BJ (cell line): Measurements from ENCODE around the gene RNLS. TPM values are rescaled to one million over a fixed set of nuclear protein-coding genes. Genes with fewer than 3 reads are reported as not detected.
A peak's percentile ranks its signal among the peaks of the same experiment; 100 is the strongest.

ENCODE experiments used
- CTCF ChIA-PET: fragments of 350-600 bp; formaldehyde crosslinking; extraction: SDS; loops from one replicate; lab custom pipeline; 2021; ENCODE audit warnings: antibody characterized with exemption, inconsistent platforms; lab: Yijun Ruan, JAX
- POLR2A ChIA-PET: fragments of 300-600 bp; sonication (Branson Sonifier 250); formaldehyde crosslinking; extraction: SDS; loops from one replicate; lab custom pipeline; 2021; ENCODE audit warnings: antibody characterized with exemption; lab: Charles Lee
- DNase-seq: peaks from one replicate; pipeline ENCODE4 v3.0.0-alpha.2; 2011; ENCODE audit warnings: low read depth
- H3K27me3 ChIP-seq: 2 replicates; pipeline ENCODE4 v1.6.0; 2011; ENCODE audit warnings: low read length; ENCODE audit not compliant: control insufficient read depth, insufficient read depth
- H3K36me3 ChIP-seq: 2 replicates; pipeline ENCODE4 v1.5.1; 2011; ENCODE audit warnings: low read length; ENCODE audit not compliant: control insufficient read depth, insufficient read depth
- H3K4me3 ChIP-seq: 2 replicates; pipeline ENCODE4 v1.5.1; 2011; ENCODE audit warnings: low read depth, mild to moderate bottlenecking, control low read depth, low read length
- polyA plus RNA-seq: library from polyadenylated mRNA; depleted of rRNA; stranded (reverse); fragments of >200 nt; gene quantifications from 2 replicates; pipeline ENCODE4 v1.2.3, GENCODE V29; 2011
- TF ChIP-seq, protein P1 (sequence below): IDR thresholded peaks from 2 replicates; pipeline ENCODE4 v1.5.1; 2011; ENCODE audit warnings: low read depth, mild to moderate bottlenecking, control low read depth, inconsistent platforms, low read length, moderate library complexity; ENCODE audit not compliant: insufficient read depth

Gene RNLS
- polyA plus RNA-seq, 1 experiment = 11.8 TPM

DNA sequence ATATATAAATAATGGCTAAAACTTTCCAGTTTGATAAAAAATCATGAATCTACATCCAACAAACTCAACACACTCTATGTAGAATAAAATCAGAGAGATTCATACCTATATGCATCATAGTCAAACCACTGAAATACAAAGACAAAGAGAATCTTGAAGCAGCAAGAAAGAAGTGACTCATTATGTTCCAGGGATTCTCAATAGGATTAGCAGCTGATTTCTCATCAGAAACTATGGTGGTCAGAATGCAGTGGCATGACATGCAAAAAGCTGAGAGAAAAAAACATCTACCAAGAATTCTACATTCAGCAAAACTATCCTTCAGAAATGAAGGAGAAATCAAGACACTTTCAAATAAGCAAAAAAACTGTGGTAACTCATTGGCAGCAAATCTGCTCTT lies 187.4 kb downstream of the RNLS start:
- Histone ChIP-seq H3K36me3 (no peaks in the 10 kb centered on the region), H3K4me3 (no peak overlapping the region), H3K27me3 (no peaks in the 10 kb centered on the region)
- ChIA-PET POLR2A (no interaction called here), CTCF (no interaction called here)
- no peak for DNase-seq
- TF ChIP-seq, protein P1, sequence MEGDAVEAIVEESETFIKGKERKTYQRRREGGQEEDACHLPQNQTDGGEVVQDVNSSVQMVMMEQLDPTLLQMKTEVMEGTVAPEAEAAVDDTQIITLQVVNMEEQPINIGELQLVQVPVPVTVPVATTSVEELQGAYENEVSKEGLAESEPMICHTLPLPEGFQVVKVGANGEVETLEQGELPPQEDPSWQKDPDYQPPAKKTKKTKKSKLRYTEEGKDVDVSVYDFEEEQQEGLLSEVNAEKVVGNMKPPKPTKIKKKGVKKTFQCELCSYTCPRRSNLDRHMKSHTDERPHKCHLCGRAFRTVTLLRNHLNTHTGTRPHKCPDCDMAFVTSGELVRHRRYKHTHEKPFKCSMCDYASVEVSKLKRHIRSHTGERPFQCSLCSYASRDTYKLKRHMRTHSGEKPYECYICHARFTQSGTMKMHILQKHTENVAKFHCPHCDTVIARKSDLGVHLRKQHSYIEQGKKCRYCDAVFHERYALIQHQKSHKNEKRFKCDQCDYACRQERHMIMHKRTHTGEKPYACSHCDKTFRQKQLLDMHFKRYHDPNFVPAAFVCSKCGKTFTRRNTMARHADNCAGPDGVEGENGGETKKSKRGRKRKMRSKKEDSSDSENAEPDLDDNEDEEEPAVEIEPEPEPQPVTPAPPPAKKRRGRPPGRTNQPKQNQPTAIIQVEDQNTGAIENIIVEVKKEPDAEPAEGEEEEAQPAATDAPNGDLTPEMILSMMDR = no peak

DNA sequence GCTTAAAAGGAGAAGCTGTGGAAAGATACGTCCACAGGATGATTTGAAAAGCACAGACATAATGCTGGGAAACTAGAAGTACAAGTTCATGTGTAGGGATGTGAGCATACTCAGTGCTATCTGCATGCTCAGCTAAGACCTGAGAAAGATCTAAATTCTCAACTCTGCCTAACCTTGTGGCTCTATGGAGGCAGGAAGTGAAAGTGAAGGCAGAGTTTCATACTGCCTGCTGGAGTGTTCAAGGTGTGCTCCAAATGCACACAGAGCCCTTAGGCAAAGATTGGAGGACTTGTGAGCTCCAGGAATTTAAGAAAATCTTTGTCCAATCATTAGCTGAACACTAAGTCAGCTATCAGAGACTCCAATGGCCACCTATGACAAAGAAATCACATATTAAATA lies 190.9 kb downstream of the RNLS start:
- ChIA-PET POLR2A (no interaction called here), CTCF (interaction anchor here (0.8 to 1.1 kb wide), 6 partner anchors 13 to 541 kb away, joined by 3 to 5 read pairs (median 4); no protein-coding TSS in a partner anchor)

DNA sequence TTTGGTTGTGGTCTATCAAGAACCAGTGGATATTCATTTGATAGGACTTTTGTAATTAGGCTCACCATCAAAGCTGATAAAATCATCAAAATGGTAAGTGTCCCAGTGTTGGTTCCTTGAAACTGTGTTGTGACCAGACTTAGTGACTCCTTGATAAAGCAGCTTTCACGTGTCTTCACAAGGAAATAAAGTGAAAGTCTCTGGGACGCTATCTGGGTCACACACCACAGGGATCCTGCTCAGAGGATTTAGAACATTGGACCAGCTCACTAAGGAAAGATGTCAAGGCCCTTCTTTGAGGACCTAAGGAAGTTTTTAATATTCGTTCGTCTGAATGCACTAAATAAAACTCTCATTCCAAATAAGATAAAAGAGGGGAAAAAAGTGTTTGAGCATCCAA lies 193.1 kb downstream of the RNLS start:
- POLR2A ChIA-PET = no interaction called here
- DNase-seq = no peak
- Histone ChIP-seq H3K4me3 (no peak overlapping the region), H3K27me3 (no peaks in the 10 kb centered on the region), H3K36me3 (no peaks in the 10 kb centered on the region)
- CTCF ChIA-PET = interaction anchor here (0.5 to 3.1 kb wide), 17 partner anchors 12 to 812 kb away, joined by 3 to 45 read pairs (median 4); partner anchors contain the start of genes KLLN and PTEN
- TF ChIP-seq, protein P1 = no peak

More for the DNA sequence above, 190.9 kb downstream of the RNLS start:
- DNase-seq = no peak
- H3K36me3 ChIP-seq = no peaks in the 10 kb centered on the region
- H3K27me3 ChIP-seq = no peaks in the 10 kb centered on the region
- H3K4me3 ChIP-seq = no peak overlapping the region
- TF ChIP-seq, protein P1 = no peak

DNA sequence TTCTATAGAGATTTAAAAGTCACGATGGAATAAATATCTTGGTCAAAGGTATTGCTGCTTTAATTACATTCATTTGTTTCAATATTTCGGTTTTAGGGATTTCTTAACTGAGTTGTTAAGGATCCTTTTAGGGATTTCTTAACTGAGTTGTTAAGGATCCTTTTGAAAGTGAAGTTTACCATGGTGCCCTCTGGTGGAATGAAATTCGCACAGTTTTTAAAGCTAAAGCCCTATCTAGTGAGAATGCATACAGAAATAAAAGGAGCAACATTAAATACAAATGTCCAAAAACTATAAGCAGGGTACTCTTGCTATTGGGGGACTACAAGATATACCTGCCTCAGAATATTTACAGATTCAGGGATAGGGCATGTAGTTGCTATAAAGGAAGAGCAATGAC lies 193.7 kb downstream of the RNLS start:
- TF ChIP-seq, protein P1 = peak; percentile 62
- ChIA-PET POLR2A (no interaction called here), CTCF (interaction anchor here (0.5 to 3.1 kb wide), 19 partner anchors 11 to 812 kb away, joined by 3 to 45 read pairs (median 4); partner anchors contain the start of genes KLLN and PTEN)
- DNase-seq = no peak
- H3K36me3 ChIP-seq = no peaks in the 10 kb centered on the region
- no peaks in the 10 kb centered on the region for H3K27me3 ChIP-seq
- no peak overlapping the region for H3K4me3 ChIP-seq

DNA sequence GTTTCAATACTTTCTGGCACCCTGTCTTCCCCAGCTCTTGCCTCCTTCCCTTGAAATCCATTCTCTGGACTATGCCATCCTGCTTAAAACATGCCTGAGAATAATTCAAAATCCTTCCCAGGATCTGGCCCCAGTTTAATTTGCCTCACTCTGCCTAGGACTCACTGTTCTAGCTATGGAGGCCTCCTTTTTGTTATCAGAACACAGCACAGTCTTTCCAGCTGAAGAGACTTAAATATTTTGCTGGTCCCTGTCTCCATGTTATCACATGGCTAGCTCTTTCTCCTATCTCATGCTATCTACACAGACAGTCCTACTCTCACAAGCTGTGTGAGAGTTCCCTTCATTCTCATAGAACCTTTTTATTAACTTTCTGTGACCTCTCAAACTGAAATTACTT lies 194.8 kb downstream of the RNLS start:
- no peak for DNase-seq
- CTCF ChIA-PET = interaction anchor here (0.6 to 3.1 kb wide), 15 partner anchors 10 to 543 kb away, joined by 3 to 45 read pairs (median 4); partner anchors contain the start of genes KLLN and PTEN
- H3K4me3 ChIP-seq = no peak overlapping the region
- POLR2A ChIA-PET = no interaction called here
- no peaks in the 10 kb centered on the region for H3K36me3 ChIP-seq
- TF ChIP-seq, protein P1 = no peak
- H3K27me3 ChIP-seq = no peaks in the 10 kb centered on the region
